GM19438 (cell line): Measurements from ENCODE around the gene CKLF.
A peak's percentile ranks its signal among the peaks of the same experiment; 100 is the strongest.

Source experiments
- ATAC-seq: cut with Tn5 transposase; IDR thresholded peaks from one replicate; pipeline ENCODE4 v1.9.1; 2021; ENCODE audit warnings: low read depth; ENCODE audit not compliant: unreplicated experiment

The CKLF gene

DNA sequence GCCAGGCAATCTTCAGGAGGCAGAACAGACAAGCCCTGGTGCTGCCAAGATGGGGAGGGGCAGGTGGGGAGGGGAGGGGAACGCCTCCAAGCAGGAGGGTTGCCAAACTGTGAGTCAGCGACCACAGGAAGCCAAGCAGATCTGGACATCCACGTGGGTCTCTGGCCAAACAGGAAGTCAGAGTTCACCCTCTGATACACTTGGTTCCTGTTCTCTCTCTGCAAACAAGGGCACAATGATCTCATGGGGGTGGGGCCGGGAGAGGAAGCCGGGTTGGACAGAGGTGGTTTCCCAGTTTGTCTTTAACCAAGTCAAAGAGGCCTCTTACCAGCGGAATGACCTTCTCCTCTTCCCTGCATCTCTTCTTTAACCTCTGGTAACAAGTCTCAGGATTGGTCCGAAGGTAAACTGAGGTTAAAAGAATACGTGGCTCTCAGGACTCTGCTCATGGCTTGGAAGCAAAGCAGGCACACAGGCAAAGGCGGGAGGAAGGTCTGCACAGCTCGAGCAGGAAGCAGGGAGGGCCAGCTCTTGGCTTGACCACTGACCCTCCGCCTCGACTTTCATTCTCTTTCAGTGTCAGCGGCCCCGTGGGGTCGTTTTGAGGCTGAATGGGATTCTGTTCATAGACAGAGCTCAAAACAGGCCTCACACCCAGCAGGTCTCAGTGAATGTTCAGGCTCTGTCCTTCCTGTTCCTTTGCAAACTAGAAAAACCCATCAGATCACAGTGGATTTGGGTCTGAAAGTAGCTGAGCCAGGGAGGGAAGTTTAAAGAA, 35.4 kb upstream of the CKLF start:
- ATAC-seq: peak; percentile 97

DNA sequence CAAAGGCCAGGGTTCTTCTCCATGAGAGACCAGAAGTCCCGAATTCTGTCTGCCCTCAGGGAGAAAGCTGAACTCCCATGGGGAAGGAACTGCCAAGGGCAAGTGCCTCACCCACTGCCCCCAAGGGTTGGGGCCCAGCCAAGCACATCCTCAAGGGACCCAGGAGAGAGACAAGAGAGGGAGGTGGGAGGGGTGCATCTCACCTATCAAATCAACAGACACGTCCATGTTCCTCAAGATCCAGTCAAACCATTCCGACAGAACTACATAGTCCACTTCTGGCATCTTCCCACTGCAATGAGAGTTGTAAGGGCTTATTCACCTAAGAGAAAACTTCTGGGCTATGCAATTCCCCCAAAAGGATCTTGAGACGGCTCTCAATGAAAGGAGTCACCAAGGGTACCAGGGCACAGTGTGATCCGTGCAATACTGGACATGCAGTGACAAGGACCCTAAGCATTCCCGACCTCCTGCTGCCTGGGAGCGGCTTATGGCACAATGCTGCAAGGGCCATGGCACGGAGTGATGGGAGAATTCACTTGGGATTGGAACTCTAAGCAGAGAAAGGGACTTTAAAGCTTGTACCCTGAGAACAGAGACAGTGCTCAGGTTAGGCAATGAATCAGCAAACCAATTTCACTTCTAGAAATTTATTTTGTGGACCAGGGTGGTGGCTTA, 34.7 kb upstream of the CKLF start:
- ATAC-seq: no peak

DNA sequence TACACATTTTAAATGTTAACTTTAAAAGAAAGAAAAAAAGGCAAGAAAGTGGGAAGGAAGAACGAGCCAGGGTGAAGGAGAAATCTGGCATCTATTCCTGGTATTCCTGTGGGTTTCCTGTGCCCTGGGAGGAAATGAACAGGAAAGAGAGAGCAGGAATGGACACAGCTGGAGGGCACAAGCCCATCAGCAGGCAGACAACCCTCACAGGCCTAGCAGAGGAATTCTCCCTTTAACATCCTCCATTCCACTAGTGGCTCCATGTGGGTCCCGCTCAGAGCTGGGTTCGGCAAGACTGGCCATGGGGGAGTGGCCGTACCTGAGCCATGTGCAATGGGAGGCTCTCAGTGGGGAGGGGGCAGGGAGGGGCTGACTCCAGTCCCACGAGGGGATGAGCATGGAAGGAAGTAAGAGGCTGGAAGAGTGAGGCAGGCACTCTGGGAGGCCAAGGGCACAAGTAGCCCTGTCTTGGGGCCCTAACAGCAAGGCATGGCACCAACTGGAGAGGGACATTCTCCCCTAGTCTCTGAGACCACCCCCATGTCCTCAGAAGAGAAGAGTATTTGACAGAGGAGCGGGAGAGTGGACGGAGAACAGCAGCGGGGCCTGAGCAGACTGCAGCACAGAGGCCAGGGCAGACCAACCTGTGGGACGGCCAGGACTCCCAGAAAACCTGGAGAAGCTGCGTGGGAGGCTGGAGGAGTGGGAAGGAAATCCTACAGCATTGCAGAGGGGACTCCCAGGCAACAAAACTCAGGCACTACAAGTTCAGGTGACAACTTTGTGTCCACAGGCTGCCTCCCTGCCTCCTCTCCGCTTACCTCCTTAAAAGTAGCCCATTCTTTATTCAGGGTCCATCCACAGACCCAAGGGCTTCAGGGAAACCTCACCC, 32.6 kb upstream of the CKLF start:
- ATAC-seq: no peak

DNA sequence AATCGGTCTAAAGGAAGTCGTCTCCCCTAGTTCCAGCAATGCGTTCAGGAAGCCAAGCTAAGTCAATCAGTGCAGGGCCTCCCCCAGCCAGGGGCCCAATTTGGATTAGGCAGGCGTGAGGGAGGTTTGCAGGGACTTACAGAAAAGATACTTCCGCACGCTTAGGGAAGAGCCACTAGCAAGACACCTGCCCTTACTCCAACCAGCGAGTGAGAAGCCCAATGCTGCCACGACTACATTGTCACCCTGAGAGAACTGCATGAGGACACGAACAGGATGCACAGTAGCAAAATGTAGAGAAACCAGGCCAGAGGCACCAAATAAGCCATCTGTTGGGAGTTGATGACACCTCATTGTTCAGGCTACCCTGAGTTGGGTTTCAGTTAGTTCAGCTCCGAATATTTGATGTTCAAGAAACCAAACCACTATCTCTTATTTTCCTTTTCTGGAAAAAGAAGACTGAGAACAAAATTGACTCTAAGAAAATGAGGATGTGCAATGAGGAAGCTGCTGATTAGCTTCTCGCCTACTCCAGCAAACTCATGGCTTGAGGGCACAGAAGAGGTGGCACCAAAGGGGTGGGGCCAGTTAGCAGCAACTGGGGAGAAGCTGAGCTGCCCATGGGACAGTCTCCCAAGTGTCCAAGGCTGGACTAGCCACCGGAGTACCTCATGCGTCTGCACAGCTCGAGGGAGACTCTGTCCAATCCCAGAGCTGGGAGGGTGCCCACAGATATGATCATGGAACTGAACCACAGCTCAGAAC, 31.8 kb upstream of the CKLF start:
- no peak for ATAC-seq

DNA sequence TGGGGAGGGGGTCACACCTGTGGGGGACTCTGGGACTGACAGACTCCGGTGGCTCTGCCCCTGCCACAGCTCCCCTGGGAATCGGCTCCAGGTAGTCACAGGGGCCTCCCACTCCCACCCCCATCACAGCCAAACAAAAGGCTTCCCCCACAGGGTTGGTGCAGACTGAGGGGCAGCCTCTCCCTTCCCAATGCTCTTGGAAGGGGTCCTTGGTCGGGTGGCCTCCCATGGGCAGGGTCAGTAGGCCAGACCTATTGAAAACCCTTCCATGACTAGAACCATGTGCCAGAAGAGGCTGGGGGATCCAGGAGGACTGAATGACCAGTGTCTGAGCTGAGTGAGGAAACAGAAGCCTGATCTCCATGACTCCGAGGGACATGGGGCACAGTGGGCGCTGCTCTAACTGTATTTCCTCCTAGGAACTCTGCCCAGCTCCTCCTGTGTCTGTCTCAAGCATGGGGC, 31.1 kb upstream of the CKLF start:
- no peak for ATAC-seq

DNA sequence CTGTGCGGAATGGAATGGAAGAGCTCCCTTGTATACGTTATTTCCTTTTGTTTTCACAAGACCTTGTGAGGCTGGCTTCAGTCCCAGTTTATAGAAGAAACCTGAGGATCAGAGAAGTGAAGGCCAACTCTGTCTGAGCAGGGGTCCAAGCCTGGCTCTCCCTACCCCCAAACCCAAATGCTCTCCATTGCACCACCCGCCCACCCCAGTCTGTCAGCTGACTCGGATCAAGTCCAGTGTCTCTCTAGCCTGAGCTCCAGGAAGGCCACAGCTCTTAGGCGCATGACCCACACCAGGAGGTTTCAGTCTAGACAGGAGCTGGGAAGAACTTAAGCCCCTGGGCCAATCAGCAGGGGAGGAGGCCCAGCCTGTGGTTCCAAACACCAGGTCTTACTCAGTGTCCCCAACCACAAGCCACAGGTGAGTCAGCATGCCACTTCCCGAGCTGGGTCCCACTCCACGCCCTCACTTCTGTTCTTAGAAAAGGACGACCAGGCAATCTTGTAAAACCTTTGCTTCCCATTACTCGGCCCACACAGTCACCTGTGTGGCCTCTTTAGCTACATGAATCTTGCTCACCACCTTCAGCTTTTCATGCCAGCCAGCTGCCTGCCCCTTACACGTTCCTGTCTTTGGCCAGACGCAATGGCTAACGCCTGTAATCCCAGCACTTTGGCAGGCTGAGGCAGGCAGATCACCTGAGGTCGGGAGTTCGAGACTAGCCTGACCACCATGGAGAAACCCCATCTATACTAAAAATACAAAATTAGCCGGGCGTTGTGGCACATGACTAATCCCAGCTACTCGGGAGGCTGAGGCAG, 30.2 kb upstream of the CKLF start:
- peak; percentile 44 for ATAC-seq

DNA sequence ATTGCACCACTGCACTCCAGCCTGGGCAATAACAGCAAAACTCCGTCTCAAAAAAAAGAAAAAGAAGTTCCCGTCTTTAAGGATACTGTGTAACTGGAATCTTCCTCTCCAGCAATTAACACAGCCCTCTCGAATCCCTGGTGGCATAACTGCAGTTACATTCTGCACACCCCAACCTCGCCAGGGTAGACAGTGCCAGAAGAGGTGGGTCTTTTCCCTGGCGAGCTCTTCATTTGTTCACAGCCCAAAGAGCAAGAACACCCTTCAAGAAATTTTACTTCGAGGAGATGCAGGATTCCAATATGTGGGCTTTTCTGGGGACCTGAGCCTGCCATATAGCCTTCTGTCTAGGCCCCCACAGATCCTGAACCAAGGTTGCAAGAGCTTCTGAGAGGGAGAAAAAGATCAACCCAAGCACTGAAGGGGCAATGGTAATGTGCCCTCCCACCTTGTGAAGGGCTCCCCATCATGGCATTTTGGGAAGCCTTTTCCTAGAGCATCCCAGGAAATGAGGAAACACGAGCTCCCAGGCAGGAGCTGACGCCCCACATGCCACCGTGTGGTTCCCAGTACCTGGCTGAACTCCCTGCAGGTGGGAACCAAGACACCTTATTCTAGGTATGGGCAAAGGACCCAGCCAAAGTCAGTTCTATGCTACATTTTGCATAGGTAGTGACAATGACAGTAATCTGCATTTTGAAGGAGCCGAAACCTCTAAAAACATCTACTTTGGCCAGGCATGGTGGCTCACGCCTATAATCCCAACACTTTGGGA, 29.4 kb upstream of the CKLF start:
- no peak for ATAC-seq

DNA sequence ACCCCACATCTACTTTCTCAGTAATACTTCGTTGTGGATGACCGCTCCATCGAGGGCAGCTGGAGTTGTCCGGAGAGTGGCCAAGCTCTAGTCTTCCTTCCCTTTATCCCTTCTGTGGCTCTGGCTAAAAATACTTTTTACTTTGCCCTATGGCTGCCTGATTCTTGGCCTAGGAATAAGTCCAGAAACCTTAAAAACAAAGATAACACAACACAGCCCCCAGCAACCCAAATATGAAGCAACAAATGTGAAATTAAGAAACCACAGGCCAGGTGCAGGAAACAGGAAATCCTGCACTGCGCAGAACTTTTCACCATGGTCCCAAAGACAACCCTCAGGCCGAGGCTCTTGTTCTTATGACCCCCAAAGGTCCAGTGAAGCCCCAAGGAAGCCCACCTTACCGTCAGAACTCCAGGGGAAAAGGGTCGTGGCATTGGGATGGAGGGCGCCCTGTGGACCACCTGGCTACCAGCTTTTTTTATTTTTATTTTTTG, 28.5 kb upstream of the CKLF start:
- peak; percentile 48 for ATAC-seq

DNA sequence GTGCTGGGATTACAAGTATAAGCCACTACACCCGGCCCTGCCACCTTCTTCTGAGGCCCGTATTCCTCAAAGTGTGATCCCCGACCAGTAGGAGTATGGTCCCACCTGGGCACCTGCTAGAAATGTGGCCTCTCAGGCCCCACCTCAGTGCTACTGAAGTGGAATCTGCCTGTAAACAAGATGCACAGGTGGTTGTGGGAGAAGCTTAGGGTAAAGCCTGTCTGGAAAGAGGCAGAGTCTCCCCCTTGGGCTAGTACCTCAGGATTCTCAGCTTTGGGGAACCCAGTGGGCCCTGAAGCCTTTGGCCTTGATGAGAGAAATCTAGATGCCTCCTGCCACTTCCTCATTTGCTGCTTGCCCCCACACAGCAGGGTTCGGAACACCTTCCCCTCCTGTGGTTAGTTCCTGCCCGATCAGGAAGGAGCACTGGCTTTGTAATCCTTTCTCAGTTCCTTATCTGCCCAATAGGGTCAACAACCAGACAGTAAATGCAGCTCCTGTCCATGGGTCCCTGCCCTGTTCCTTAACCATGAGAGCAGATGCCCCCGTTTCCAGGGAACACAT, 27.7 kb upstream of the CKLF start:
- peak; percentile 58 for ATAC-seq

DNA sequence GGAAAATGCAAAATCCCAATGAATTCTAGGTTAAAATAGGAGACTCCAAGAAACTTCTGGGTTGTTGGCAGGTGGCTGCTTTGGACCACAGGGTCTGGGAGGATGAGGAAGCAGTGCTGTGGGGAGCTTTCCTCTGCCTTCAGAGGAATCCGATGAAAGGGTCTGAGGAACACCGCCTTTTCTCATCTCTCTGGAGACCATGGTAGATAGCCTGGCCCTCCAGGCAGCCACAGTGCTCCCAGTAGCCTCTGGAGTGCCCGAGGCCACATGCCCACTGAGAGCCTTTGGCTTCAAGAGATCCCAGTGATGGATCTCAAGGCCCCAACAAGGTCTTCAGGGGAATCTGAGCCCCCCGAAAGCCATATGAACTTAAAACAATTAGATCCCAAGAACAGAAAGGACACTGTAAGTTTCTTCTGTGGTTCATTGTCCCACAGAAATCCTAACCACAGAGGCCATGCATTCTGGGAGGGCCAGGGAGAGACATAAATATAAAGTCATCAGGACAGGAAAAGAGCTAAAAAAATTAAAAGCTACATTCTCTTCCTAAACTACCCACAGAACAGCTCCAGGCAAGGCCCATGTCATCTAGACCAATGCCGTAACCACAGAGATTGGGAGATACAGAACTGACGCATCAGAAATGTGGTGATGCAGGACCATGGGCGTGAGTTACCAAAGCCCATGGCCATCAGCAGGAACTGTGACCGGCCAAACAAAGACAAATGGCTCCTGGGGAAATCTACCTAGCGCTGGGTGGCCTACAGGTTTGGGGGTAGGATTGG, 26.8 kb upstream of the CKLF start:
- no peak for ATAC-seq

DNA sequence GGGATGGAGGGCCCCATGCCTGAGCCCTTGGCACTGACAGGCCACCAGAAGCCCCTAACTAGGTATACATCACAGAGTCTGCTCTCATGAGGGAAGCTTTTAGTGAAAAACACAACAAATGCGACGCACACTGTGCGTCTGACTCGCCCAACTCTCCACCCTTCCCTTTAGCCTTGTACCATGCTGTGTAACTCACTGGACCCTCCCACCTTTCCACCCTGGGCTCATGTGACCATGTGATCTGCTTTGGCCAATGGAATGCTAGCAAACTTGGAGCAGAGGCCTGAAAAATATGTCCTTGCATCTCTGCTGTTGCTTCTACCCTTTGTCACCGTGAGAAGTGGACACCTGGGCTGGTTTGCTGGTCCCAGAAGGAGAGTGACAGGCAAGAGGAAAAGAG, 24.1 kb upstream of the CKLF start:
- ATAC-seq: no peak

DNA sequence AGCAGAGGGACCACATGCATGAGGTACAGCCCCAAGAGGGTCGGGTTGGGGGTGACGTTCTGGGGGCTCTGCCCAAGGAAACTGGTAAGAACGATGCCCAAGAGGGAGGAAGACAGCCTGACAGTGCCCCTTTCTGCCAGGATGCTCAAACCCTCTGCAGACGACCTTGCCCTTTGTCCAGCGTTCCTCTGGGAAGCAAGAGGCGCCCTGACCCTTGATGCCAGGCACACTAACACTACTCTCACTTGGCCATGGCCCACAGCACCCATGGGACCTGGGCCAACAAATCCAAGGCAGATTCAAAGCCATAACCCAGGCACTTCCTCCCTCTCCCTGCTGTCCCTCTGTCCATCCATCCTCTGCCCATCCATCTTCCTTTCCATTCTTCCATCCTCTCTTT, 22.9 kb upstream of the CKLF start:
- no peak for ATAC-seq

DNA sequence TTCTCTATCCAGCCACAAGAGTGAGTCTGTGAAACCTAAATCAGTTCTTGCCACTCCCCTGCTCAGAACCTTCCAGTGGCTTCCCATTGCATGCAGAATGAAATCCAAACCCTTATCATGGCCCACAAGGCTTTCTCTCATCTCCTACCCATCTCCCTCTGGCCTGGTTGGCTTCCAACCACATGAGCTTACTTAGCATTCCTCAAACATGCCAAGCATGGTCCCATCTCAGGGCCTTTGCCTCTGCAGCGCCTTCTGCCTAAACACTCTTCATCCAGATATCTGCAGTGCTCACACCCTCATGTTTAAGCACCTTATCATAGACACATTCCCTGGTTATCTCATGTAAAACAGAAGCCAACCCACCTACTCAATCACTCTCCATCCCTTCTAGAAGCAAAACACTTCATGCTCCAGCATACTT, 18.0 kb upstream of the CKLF start:
- no peak for ATAC-seq

DNA sequence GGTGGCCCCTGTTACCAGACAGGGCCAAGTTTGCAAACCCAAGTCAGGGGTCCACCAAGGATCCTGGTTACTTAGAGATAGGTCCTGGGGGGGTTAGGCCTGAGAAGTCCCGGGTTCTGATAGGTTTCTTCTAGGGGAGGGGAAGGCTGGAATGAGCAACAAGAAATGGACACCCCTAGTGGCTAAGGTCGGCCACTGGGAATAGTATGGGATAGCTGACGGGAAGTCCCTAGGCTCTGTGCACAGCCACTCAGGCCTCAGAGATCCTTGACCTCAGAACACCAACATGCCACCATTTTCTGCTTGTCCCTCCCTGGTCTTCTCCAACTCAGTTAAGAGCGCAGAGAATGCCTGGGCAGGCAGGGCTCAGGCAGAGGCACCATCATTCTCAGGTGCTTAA, 15.9 kb upstream of the CKLF start:
- ATAC-seq: no peak

DNA sequence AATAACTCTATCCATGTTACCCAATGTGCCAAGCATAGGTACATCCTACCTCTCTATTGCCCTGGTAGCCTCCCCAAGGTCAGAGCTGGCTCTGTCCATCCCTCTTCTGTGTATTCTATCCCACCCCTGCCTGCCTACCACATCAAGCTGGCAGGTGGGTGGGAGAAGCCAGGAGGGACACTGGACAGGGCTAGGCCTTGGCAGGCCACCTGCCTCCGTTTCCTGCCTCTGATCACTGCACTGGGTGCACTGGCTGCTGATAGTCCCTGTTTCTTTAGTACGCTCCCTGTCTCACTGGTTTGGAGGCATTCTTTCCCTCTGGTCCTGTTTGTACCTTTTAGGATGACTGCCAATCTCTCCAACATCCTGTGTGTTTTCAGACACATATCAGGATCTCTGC, 15.1 kb upstream of the CKLF start:
- ATAC-seq: no peak

DNA sequence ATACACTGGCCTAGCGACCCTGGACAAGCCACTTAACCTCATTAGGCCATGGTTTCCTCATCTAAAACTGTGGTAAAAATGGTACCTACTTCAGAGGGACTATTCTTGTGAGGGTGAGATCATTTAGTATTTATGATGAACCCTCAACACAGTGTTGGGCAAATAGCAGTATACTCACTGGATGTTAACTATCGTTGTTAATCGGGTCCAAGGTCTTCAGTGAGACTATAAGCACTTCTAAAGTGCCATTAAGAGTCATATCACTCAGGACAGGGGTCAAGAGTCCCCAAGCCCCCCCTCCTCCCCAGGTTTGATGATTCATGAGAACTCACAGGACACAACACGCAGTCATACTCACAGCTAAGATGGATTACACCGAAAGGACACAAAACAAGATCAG, 13.5 kb upstream of the CKLF start:
- ATAC-seq: no peak

DNA sequence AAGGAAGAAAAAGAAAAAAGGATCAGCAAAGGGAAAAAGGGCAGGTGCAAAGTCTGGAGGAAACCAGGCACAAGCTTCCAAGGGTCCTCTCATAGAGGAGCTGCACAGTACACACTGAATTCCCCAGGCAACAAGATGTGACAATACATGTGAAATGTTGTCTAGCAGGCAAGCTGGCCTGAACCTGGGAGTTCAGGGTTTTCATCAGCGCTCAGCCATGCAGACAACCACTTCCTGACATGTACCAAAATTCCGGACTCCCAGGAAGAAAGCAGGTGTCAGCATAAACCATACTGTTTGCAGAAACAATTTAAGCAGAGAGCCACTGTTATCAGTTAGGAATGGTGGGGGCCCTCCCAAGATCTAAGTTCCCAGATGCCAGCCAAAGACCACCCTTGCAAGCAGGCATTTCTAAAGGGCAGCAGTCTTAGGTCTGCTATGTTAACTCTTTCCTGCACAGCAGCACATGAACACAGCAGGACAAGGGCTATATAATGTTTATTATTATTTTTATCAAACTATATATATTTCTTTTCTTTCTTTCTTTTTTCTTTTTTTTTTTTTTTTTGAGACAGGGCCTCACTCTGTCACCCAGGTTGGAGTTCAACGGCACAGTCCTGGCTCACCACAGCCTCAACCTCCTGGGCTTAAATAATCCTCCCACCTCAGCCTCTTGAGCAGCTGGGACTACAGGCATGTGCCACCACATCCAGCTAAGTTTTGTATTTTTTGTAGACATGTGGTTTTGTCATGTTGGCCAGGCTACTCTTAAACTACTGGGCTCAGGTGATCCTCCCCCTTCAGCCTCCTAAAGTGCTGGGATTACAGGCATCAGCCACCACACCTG, 12.5 kb upstream of the CKLF start:
- peak; percentile 94 for ATAC-seq
